Measurements from ENCODE around the gene ATP5ME. TPM values are rescaled to one million over a fixed set of nuclear protein-coding genes. Genes with fewer than 3 reads are reported as not detected.

Gene ATP5ME
- total RNA-seq, 1 experiment from 2014 or later, result 355 TPM

DNA sequence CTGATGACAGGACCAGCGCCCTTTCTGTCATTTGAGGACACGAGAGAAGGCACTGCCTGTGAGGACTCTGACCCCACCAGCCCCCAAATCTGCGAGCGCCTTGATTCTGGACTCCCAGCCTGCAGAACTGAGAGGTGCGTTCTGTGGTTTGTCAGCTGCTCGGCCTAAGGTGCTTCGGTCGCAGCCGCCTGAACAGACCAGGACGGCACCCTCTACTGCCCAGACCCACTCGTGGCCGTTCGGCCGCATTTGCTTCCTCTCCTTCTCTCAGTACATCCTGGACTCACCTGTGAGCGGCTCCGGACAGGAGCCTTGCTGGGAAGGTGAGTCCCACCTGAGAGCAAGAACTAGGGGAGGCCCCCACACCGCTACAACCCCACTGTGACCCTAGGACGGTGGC is 40.0 kb upstream of the ATP5ME start:
- Mint-ChIP-seq H3K36me3 (ENCODE audit: insufficient read depth, unreplicated experiment) (peaks cover 13% of the 10 kb centered on the region), H3K27ac (ENCODE audit: low read depth, unreplicated experiment) (no peak overlapping the region), H3K4me3 (ENCODE audit: unreplicated experiment) (no peak overlapping the region), H3K4me1 (ENCODE audit: insufficient read depth, unreplicated experiment) (peaks cover 15% of the 10 kb centered on the region), H3K27me3 (ENCODE audit: insufficient read depth, unreplicated experiment) (no peaks in the 10 kb centered on the region), H3K9me3 (ENCODE audit: unreplicated experiment) (no peaks in the 10 kb centered on the region)
- ChIA-PET CTCF (interaction anchor here (0.6 kb wide), 1 partner anchor 1031 kb away, joined by 5 read pairs; no protein-coding TSS in a partner anchor), POLR2A (no interaction called here)
- intact Hi-C loops (cut with micrococcal nuclease), result no loop called here
- BruUV-seq (replicated peaks), result no TSS peak
- TF ChIP-seq, protein P1, sequence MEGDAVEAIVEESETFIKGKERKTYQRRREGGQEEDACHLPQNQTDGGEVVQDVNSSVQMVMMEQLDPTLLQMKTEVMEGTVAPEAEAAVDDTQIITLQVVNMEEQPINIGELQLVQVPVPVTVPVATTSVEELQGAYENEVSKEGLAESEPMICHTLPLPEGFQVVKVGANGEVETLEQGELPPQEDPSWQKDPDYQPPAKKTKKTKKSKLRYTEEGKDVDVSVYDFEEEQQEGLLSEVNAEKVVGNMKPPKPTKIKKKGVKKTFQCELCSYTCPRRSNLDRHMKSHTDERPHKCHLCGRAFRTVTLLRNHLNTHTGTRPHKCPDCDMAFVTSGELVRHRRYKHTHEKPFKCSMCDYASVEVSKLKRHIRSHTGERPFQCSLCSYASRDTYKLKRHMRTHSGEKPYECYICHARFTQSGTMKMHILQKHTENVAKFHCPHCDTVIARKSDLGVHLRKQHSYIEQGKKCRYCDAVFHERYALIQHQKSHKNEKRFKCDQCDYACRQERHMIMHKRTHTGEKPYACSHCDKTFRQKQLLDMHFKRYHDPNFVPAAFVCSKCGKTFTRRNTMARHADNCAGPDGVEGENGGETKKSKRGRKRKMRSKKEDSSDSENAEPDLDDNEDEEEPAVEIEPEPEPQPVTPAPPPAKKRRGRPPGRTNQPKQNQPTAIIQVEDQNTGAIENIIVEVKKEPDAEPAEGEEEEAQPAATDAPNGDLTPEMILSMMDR (IDR thresholded peaks at IDR 0.05; ENCODE audit: unreplicated experiment), result no peak
- no peak for DNase-seq (ENCODE audit: unreplicated experiment)

DNA sequence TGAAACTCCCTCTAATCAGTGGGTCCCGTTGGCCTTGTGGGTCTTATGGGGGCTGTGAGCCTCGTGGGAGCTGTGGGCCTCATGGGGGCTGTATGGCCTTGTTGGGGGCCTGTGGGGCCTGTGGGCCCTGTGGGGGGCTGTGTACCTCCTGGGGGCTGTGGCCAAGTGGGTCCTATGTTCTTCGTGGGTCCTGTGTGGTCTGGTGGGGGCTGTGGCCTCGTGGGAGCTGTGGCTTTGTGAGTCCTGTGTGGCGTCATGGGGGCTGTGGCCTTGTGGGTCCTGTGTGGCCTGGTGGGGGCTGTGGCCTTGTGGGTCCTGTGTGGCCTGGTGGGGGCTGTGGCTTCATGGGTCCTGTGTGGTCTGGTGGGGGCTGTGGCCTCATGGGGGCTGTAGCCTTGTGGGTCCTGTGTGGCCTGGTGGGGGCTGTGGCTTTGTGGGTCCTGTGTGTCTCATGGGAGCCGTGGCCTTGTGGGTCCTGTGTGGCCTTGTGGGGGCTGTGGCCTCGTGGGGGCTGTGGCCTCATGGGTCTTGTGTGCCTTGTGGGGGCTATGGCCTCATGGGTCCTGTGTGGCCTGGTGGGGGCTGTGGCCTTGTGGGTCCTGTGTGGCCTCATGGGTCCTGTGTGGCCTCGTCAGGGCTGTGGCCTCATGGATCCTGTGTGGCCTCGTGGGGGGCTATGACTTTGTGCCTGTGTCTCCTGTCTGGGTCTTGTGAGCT is 39.0 kb upstream of the ATP5ME start:
- no peak for DNase-seq (ENCODE audit: unreplicated experiment)
- Mint-ChIP-seq H3K27me3 (ENCODE audit: insufficient read depth, unreplicated experiment) (no peaks in the 10 kb centered on the region), H3K36me3 (ENCODE audit: insufficient read depth, unreplicated experiment) (peaks cover 13% of the 10 kb centered on the region), H3K9me3 (ENCODE audit: unreplicated experiment) (no peaks in the 10 kb centered on the region), H3K4me1 (ENCODE audit: insufficient read depth, unreplicated experiment) (peaks cover 24% of the 10 kb centered on the region), H3K4me3 (ENCODE audit: unreplicated experiment) (no peak overlapping the region), H3K27ac (ENCODE audit: low read depth, unreplicated experiment) (no peak overlapping the region)
- ChIA-PET CTCF (interaction anchor here (0.6 to 0.8 kb wide), 2 partner anchors 29 to 389 kb away, joined by 3 to 4 read pairs; no protein-coding TSS in a partner anchor), POLR2A (no interaction called here)
- no TSS peak for BruUV-seq (replicated peaks)
- intact Hi-C loops (cut with micrococcal nuclease), result no loop called here
- TF ChIP-seq, protein P1 (IDR thresholded peaks at IDR 0.05; ENCODE audit: unreplicated experiment), result no peak

DNA sequence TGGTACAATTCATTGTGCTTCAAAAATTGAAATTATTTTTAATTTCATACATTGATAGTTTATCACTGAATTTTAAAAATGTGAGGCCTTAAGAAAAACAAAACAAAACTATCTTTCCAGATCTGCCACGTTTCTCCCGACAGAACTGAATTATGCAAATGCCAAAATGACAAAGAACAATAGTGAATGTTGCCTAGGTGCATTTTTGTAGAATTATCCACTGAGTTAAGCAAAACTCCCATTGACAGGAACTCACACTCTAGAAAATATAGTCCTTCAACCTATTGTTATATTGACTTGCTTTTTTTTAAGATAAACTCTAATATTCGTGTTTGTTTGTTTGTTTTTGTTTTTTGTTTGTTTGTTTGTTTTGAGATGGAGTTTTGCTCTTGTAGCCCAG is 38.0 kb upstream of the ATP5ME start:
- BruUV-seq (replicated peaks), result no TSS peak
- no peak overlapping the region for H3K4me3 Mint-ChIP-seq (ENCODE audit: unreplicated experiment)
- ChIA-PET CTCF (no interaction called here), POLR2A (no interaction called here)
- H3K9me3 Mint-ChIP-seq (ENCODE audit: unreplicated experiment), result no peaks in the 10 kb centered on the region
- peaks cover 13% of the 10 kb centered on the region for H3K36me3 Mint-ChIP-seq (ENCODE audit: insufficient read depth, unreplicated experiment)
- TF ChIP-seq, protein P1 (IDR thresholded peaks at IDR 0.05; ENCODE audit: unreplicated experiment), result no peak
- peaks cover 19% of the 10 kb centered on the region for H3K4me1 Mint-ChIP-seq (ENCODE audit: insufficient read depth, unreplicated experiment)
- intact Hi-C loops (cut with micrococcal nuclease), result no loop called here
- no peak overlapping the region for H3K27ac Mint-ChIP-seq (ENCODE audit: low read depth, unreplicated experiment)
- DNase-seq (ENCODE audit: unreplicated experiment), result no peak
- no peaks in the 10 kb centered on the region for H3K27me3 Mint-ChIP-seq (ENCODE audit: insufficient read depth, unreplicated experiment)

DNA sequence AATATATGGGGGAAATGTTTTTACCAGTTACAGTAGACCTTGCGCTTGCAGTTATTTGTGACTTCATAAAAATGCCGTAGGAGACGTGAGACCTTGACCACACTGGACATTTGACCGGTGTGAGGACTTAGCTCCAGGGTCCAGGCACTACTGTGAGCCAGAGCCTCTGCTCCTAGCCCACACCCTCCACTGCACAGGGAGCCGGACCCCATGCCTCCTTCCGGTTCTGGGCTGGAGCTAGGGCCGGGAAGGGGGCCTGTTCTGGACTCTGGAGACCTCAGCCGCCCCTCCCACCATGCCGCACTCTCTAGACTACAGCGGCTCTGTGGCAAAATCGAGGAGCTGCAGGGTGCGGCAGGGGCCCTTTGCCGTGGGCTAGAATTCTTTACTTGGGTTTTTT is 36.8 kb upstream of the ATP5ME start:
- no TSS peak for BruUV-seq (replicated peaks)
- H3K9me3 Mint-ChIP-seq (ENCODE audit: unreplicated experiment), result no peaks in the 10 kb centered on the region
- H3K36me3 Mint-ChIP-seq (ENCODE audit: insufficient read depth, unreplicated experiment), result peaks cover 13% of the 10 kb centered on the region
- H3K4me3 Mint-ChIP-seq (ENCODE audit: unreplicated experiment), result no peak overlapping the region
- ChIA-PET CTCF (interaction anchor here (0.6 kb wide), 1 partner anchor 1554 kb away, joined by 3 read pairs; no protein-coding TSS in a partner anchor), POLR2A (no interaction called here)
- DNase-seq (ENCODE audit: unreplicated experiment), result no peak
- TF ChIP-seq, protein P1 (IDR thresholded peaks at IDR 0.05; ENCODE audit: unreplicated experiment), result no peak
- intact Hi-C loops (cut with micrococcal nuclease), result no loop called here
- H3K27ac Mint-ChIP-seq (ENCODE audit: low read depth, unreplicated experiment), result no peak overlapping the region
- H3K27me3 Mint-ChIP-seq (ENCODE audit: insufficient read depth, unreplicated experiment), result no peaks in the 10 kb centered on the region
- H3K4me1 Mint-ChIP-seq (ENCODE audit: insufficient read depth, unreplicated experiment), result peaks cover 19% of the 10 kb centered on the region
